ENCODE results near the gene SRGAP2C.
"Not testable (repeated sequence)": the region's sequence is repeated elsewhere in the genome, so short reads cannot be mapped to it uniquely, and the experiment has no call there.

Gene SRGAP2C

DNA sequence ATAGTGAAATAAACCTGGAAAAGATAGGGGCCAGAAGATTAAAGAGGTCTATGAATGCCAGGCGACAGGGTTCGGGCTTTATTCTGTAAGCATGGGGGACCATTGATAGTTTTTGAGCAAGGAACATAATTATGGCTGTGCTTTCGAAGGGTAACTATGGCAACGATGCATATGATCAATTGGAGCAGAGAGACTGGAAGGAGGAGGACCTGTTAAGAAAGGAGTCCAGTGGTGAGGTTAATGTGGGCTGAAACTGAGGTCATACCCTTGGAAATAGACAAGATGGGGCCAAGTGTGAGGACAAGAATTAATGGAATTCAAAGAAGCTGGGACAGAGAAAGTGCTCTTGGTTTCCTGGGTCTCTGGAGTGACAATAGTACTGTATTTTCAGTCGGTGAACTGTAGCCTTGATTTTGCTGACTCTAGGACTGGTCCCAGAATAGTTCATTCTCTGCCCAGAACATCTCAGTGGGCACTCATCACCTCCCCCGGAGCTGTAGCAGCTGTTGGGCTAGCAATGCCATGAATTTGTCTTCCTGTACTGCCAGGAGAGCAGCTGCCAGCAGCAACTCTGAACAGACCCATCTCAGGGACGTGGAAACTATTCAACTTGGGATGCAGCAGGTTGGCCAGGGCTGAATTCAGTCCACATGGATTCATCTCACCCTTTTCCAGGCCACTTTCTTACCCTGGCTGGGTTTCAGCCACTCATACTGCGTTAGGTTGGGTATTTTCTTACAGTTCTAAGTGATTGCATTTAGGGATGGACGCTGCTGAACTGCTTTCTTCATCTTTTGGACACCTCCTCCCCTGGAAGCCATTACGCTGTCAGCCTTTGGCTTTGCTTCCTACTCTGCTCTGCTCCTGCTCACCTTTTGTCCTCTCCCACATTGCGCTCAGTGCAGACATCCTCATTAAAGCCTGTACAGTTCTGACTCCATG, 108.8 kb downstream of the SRGAP2C start:
- not testable (repeated sequence) for H3K9me3 ChIP-seq; H3K27ac ChIP-seq; H3K36me3 ChIP-seq; H3K27me3 ChIP-seq; H3K4me3 ChIP-seq (ENCODE audit: low read depth in 1 of 2, low read length in 1 of 2); H3K4me1 ChIP-seq (ENCODE audit: control insufficient read depth in 1 of 2, insufficient read depth in 1 of 2, low read depth in 1 of 2, low read length in 1 of 2)

DNA sequence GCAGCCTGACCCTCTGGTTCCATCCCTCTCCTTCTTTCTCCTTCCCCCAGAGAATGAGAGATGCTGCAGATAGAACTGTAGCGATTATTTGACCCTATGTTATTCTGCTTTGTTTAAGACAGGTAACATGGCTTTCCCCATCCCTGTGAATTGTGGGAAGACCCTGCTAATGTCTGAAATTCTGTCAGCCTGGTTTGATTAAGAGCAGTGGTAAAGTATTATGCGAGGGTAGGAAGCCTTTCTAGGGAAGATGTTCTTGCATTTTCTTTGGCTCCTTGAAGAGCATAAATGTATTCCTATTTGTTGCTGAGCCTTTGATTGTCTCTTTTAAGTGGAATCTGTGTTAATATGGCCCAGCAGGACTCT, 109.4 kb downstream of the SRGAP2C start:
- H3K4me3 ChIP-seq (ENCODE audit: low read depth in 1 of 2, low read length in 1 of 2), result not testable (repeated sequence)

DNA sequence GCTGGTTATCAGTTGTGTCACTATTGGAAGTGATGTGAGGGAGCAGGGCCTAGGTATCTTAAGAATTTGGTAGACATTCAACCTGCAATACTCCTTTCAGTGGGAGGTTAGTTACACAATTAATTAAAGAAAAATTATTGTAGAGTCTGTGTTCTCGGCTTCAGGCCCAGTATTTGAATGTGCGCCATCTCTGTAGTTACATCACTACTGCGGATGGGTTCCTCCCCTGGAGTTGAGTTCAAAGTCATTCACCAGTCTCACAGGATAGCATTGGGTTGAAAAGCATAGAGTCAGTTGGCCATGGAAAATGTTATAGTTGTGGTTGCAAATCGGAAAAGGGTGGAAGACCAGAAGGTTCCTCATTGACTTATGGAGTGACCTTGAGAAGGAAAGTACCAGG, 111.8 kb downstream of the SRGAP2C start:
- not testable (repeated sequence) for H3K9me3 ChIP-seq; H3K4me3 ChIP-seq (ENCODE audit: low read depth in 1 of 2, low read length in 1 of 2); H3K36me3 ChIP-seq; H3K27me3 ChIP-seq; H3K27ac ChIP-seq; H3K4me1 ChIP-seq (ENCODE audit: control insufficient read depth in 1 of 2, insufficient read depth in 1 of 2, low read depth in 1 of 2, low read length in 1 of 2)

More for the DNA sequence above, 109.4 kb downstream of the SRGAP2C start:
- H3K27ac ChIP-seq; H3K27me3 ChIP-seq; H3K4me1 ChIP-seq (ENCODE audit: control insufficient read depth in 1 of 2, insufficient read depth in 1 of 2, low read depth in 1 of 2, low read length in 1 of 2); H3K9me3 ChIP-seq; H3K36me3 ChIP-seq: not testable (repeated sequence)

DNA sequence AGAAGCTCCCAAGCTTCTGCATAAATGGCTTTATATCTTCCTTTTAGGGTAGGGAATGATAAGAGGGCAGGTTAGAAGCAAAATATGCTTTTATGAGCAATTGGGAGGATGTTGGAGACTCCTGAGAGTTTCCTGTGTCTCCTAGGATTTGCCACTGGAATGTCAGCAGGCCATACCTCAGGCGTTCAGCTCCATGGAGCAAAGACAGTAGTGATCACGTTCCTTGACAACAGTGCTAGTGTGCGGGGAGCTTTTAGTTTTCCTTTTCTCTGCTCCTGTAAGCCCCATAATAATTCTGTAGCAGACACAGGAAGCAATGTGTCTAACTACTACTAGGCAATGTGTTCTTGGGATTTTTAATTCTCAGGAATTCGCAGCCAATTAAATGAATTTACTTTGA, 113.8 kb downstream of the SRGAP2C start:
- not testable (repeated sequence) for H3K36me3 ChIP-seq; H3K27me3 ChIP-seq; H3K27ac ChIP-seq; H3K4me3 ChIP-seq (ENCODE audit: low read depth in 1 of 2, low read length in 1 of 2); H3K4me1 ChIP-seq (ENCODE audit: control insufficient read depth in 1 of 2, insufficient read depth in 1 of 2, low read depth in 1 of 2, low read length in 1 of 2); H3K9me3 ChIP-seq

DNA sequence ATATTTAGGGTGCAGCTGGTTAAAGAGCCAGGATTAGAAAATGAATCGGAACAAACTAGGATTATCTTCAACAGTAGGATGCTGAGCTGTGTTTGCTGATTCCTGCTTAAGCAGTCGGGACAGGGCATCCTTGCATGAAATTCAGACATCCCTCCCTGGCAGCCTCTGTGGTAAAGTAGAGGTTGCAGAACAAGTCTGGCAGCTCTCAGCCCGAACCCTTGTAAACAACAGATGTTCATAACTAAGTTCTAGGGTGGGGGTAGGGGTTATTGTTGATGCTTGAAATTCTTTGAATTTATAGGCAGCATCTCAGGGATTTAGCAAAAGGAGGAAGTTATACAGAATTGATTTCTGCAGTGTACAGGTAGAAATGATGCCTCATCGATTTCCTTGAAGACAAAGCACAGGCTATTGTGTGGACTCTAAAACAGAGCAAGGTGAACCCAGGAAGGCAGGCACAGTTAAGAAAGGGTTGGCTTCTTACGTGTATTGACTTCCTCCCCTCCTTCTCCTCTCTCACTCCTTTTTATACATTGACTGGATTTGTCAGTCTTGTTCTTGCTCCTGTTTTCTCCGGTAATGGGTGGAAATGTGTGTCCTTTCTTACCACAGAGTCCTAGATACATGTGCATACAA, 114.9 kb downstream of the SRGAP2C start:
- not testable (repeated sequence) for H3K27ac ChIP-seq; H3K4me1 ChIP-seq (ENCODE audit: control insufficient read depth in 1 of 2, insufficient read depth in 1 of 2, low read depth in 1 of 2, low read length in 1 of 2); H3K27me3 ChIP-seq; H3K9me3 ChIP-seq; H3K36me3 ChIP-seq; H3K4me3 ChIP-seq (ENCODE audit: low read depth in 1 of 2, low read length in 1 of 2)

DNA sequence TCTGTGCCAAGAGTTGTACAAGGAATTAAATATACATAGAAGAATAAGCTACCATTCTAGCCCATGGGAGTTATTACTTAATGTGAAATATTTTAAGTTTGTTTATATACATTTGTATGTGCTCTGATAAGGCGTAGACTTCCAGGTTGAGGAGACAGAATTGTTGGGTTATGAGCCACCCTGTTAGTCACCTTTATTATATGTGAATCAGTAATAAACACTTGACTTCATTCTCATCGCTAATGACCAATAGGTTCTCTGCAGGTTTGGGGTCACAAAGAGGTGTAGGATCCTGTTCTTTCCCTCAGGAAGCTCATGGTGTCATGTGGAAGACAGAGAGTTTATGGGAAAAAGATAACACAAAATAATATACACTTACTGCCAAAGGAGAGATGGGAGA, 117.1 kb downstream of the SRGAP2C start:
- not testable (repeated sequence) for H3K27me3 ChIP-seq; H3K27ac ChIP-seq; H3K4me1 ChIP-seq (ENCODE audit: control insufficient read depth in 1 of 2, insufficient read depth in 1 of 2, low read depth in 1 of 2, low read length in 1 of 2); H3K36me3 ChIP-seq; H3K9me3 ChIP-seq; H3K4me3 ChIP-seq (ENCODE audit: low read depth in 1 of 2, low read length in 1 of 2)

DNA sequence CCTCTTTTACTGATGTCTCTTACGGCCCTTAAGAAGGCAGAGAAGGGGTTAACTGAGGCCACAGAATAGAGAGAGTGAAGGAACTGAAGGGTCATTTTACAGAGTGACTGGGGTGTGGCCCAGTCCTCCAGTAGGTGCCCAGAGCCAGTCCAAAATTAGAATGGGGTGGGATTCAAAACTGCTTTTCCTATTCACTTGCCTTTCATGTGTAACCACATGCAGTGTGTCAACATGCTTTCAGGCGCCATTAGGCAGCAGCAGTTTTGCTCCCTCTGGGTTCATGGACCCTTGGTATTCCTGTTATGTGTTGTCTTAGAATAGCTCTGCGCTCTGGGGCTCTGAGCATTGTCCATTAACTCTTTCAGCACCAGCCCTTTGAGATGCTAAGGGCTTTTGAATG, 123.0 kb downstream of the SRGAP2C start:
- H3K27me3 ChIP-seq, result not testable (repeated sequence)

DNA sequence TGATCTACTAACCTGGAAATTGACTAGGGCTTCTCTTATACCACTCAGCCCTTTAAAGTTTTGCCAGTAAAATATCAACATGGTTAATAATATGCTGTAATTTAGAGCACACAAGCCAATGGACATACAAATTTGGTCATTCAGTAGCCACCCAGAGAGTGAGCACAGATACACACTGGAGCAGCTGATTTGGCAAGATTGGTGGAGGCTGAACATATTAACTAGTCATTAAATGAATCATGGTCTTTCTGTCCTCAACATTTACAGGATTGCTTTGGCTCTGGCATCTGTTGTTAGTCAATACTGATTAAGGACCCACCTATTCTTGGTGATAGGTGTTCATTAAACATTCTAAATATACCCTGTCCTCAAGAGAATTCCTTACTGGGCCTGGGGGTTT, 130.7 kb downstream of the SRGAP2C start:
- H3K36me3 ChIP-seq; H3K27me3 ChIP-seq; H3K9me3 ChIP-seq; H3K4me3 ChIP-seq (ENCODE audit: low read depth in 1 of 2, low read length in 1 of 2); H3K4me1 ChIP-seq (ENCODE audit: control insufficient read depth in 1 of 2, insufficient read depth in 1 of 2, low read depth in 1 of 2, low read length in 1 of 2); H3K27ac ChIP-seq: not testable (repeated sequence)

More for the DNA sequence above, 123.0 kb downstream of the SRGAP2C start:
- H3K36me3 ChIP-seq; H3K4me3 ChIP-seq (ENCODE audit: low read depth in 1 of 2, low read length in 1 of 2); H3K4me1 ChIP-seq (ENCODE audit: control insufficient read depth in 1 of 2, insufficient read depth in 1 of 2, low read depth in 1 of 2, low read length in 1 of 2); H3K9me3 ChIP-seq; H3K27ac ChIP-seq: not testable (repeated sequence)

DNA sequence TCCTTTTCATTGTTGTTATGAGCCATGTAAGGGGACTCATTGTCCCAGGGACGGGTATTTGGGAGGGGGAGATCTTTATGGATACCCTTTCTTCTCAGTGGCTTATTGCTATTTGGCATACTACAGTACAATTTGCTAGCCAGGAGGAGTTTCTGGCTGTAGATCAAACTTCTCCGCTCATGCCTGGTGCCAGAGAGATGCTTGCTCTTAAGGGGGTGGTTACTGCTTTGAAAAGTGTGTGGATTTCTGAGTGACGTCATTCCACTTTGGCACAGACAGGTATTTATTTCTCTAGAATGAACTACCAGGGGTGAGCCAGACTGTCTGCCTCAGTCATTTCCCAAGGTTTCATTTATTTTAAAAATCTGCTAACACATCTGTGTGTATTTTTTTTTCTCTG, 131.3 kb downstream of the SRGAP2C start:
- not testable (repeated sequence) for H3K27ac ChIP-seq

DNA sequence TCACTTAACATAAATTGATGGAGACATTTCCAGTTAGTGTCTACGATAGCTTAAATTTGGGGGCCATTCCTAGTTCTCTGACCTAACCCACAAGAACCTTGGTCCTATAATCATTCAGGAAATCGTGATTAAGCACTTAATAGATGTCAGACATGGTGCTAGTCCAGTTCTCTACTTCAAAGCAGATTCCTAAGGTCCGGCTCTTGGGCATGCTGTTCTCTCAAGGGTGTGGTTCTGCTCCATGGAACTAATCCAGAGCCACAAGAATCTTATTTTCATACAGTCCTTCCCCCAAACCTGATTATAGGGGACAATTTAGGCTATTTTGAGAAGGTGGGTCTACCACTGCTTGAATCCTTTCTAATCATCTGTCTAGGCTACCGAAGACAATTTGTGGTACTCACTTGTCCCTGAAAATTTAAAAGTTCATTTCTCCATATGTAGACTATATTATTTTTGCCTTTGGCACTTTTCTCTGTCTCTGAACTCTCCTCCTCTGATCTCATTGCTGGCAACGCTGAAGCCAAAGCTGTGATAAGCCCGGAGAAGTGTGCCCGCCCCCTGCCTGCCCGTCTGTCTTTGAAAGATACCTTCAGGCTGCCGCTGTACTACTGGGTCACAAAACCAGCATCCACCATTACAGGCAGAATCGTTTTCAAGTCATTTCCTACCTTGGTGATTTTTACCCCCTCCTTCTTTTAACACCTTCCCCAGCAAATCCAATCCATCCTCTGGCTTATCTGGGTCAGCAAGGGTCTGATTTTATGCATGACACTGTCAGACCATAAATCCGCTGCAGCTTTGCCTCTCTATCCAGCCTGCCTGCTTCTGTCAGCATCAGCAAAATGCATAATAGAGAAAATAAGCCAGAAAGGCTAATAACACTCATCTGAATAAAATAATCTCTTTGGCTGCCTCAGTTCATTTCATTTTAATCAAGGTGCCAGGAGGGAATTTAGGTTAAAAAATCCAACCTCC, 133.0 kb downstream of the SRGAP2C start:
- H3K27ac ChIP-seq; H3K4me1 ChIP-seq (ENCODE audit: control insufficient read depth in 1 of 2, insufficient read depth in 1 of 2, low read depth in 1 of 2, low read length in 1 of 2); H3K27me3 ChIP-seq; H3K36me3 ChIP-seq; H3K9me3 ChIP-seq; H3K4me3 ChIP-seq (ENCODE audit: low read depth in 1 of 2, low read length in 1 of 2): not testable (repeated sequence)

More for the DNA sequence above, 131.3 kb downstream of the SRGAP2C start:
- H3K4me1 ChIP-seq (ENCODE audit: control insufficient read depth in 1 of 2, insufficient read depth in 1 of 2, low read depth in 1 of 2, low read length in 1 of 2); H3K36me3 ChIP-seq; H3K27me3 ChIP-seq; H3K9me3 ChIP-seq; H3K4me3 ChIP-seq (ENCODE audit: low read depth in 1 of 2, low read length in 1 of 2): not testable (repeated sequence)

DNA sequence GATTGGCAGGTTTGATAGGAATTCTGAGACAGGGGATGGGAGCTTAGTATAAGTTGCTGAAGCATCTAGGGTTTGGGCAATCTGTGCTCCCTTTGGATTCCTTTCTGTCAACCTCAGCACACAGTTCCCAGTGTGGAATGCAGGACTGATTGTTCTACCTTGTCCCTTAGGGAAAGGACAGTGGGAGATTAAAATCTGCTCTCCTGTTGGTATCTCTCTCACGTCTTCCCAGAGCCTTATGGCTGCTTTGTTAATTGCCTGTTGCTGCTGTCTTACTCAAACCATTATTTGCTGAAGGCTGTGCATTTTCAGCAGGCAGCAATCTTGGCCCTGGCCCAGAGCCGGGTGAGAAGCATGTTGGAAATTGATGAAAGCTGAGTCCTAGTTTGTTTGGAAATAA, 133.9 kb downstream of the SRGAP2C start:
- H3K4me3 ChIP-seq (ENCODE audit: low read depth in 1 of 2, low read length in 1 of 2); H3K9me3 ChIP-seq; H3K36me3 ChIP-seq; H3K27ac ChIP-seq; H3K27me3 ChIP-seq; H3K4me1 ChIP-seq (ENCODE audit: control insufficient read depth in 1 of 2, insufficient read depth in 1 of 2, low read depth in 1 of 2, low read length in 1 of 2): not testable (repeated sequence)

DNA sequence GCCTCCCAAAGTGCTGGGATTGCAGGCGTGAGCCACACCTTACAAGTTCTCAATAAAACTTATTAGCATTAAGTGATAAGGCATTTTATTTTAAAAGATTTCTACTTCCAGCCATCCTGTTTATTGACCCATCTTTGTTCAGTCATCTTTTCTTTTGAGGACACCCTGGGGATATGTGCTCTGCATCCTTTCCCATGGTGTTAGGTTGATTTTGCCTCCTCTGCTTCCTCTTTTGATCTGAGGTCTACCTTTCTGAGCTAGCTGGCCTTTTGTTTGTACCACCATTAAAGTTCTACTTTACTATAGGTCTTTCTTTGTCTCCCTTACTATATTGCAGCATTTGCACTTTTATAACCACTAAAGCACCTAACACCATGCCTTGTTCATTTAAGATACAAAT, 136.9 kb downstream of the SRGAP2C start:
- H3K36me3 ChIP-seq; H3K4me3 ChIP-seq (ENCODE audit: low read depth in 1 of 2, low read length in 1 of 2); H3K9me3 ChIP-seq: not testable (repeated sequence)

DNA sequence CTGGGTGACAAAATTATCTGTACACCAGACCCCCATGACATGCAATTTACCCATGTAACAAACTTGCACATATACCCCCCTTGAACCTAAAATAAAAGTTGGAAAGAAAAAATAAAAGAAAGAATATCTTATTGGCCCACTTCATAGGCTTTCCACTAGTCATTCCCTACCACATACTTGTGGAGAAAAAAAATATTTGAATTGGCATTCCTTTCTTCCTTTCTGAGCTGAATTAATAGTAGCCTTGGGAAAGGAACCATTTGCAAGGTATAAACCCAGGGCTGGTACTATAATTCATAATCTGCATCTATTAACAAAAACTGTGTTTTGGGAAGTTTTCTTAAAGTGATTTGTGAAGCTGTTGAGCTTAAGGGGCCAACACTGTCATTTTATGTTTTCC, 140.0 kb downstream of the SRGAP2C start:
- not testable (repeated sequence) for H3K4me3 ChIP-seq (ENCODE audit: low read depth in 1 of 2, low read length in 1 of 2); H3K4me1 ChIP-seq (ENCODE audit: control insufficient read depth in 1 of 2, insufficient read depth in 1 of 2, low read depth in 1 of 2, low read length in 1 of 2); H3K27ac ChIP-seq; H3K9me3 ChIP-seq; H3K36me3 ChIP-seq; H3K27me3 ChIP-seq

More for the DNA sequence above, 136.9 kb downstream of the SRGAP2C start:
- not testable (repeated sequence) for H3K27me3 ChIP-seq; H3K27ac ChIP-seq; H3K4me1 ChIP-seq (ENCODE audit: control insufficient read depth in 1 of 2, insufficient read depth in 1 of 2, low read depth in 1 of 2, low read length in 1 of 2)

Data from neutrophil (primary cell).